ENCODE measurements around the gene C2.

GRCh38 chr6:31946370-31946885, 18.9 kb downstream of the C2 start:
- TF ChIP-seq CTCF (conservative IDR thresholded peaks at IDR 0.05) (no peak), EZH2 (IDR thresholded peaks at IDR 0.05; ENCODE audit: low read depth) (no peak)

Data from PC-9 (cell line).